Osteocyte (in vitro differentiated cells): ENCODE measurements around the gene LUZP2. TPM values are rescaled to one million over a fixed set of nuclear protein-coding genes. Genes with fewer than 3 reads are reported as not detected.

ENCODE experiments used
- DNase-seq: peaks from one replicate; pipeline ENCODE4 v3.0.0; 2021; ENCODE audit warnings: mixed read lengths; ENCODE audit not compliant: unreplicated experiment; ENCODE audit errors: extremely low spot score
- H3K27ac Mint-ChIP-seq: one replicate; pipeline ENCODE4 v1.8.0; 2021; ENCODE audit warnings: mild to moderate bottlenecking, mixed read lengths; ENCODE audit not compliant: unreplicated experiment
- H3K27me3 Mint-ChIP-seq: one replicate; pipeline ENCODE4 v1.8.0; 2021; ENCODE audit warnings: mixed read lengths; ENCODE audit not compliant: unreplicated experiment
- H3K36me3 Mint-ChIP-seq: one replicate; pipeline ENCODE4 v1.8.0; 2021; ENCODE audit warnings: mixed read lengths; ENCODE audit not compliant: unreplicated experiment
- H3K4me1 Mint-ChIP-seq: one replicate; pipeline ENCODE4 v1.8.0; 2021; ENCODE audit warnings: mixed read lengths; ENCODE audit not compliant: unreplicated experiment
- H3K4me3 Mint-ChIP-seq: one replicate; pipeline ENCODE4 v1.8.0; 2021; ENCODE audit warnings: mild to moderate bottlenecking, moderate library complexity, mixed read lengths; ENCODE audit not compliant: unreplicated experiment
- H3K9me3 Mint-ChIP-seq: one replicate; pipeline ENCODE4 v1.8.0; 2021; ENCODE audit warnings: mixed read lengths; ENCODE audit not compliant: unreplicated experiment
- CTCF ChIP-seq: fragments of 200-600 bp; sonication (generic); IDR thresholded peaks from 2 replicates; pipeline ENCODE4 v1.5.0; 2021; ENCODE audit warnings: antibody characterized with exemption, mild to moderate bottlenecking, moderate library complexity
- total RNA-seq: library from RNA; stranded (reverse); gene quantifications from 2 replicates; pipeline ENCODE4 v1.2.1, GENCODE V29; 2021

Gene LUZP2
- total RNA-seq, 1 donor from 2014 or later: 3.5 TPM

GRCh38 chr11:24708616-24709015, 211.8 kb downstream of the LUZP2 start:
- H3K27me3 Mint-ChIP-seq: no peaks in the 10 kb centered on the region

DNA sequence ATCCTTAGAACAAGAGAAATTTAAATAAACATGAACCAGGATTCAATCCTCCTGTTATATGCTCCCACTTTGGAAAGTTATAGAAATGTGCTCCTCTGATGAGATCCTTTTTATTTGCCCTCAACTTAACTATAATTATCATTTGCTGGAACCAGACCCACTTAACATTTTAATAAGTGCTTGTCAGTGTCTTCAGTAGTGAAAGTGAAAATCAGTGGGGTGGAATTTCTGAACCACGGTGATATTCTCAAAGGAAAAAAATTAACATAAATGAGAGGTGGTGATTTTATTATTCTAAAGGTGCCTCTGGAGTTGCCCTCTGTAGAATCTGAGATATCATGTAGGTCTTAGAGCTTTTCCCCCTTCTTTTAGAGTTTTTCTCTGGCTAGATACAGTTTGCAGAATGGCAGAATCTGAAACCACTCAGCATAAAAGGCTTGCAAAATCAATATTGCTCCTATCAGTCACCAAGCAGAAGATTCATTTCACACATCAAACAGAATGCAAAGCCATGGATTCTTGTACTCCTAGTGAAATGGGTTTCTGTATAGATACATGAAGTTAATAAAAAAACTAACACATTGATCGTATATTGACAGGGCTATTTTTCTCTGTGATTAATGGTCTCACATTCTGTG, 213.2 kb downstream of the LUZP2 start:
- Mint-ChIP-seq H3K9me3 (no peaks in the 10 kb centered on the region), H3K36me3 (no peaks in the 10 kb centered on the region), H3K27me3 (no peaks in the 10 kb centered on the region), H3K27ac (no peak overlapping the region), H3K4me3 (no peak overlapping the region), H3K4me1 (peaks cover 3% of the 10 kb centered on the region)
- no peak for TF ChIP-seq CTCF
- DNase-seq: no peak

More at GRCh38 chr11:24708616-24709015, 211.8 kb downstream of the LUZP2 start:
- H3K4me3 Mint-ChIP-seq: no peak overlapping the region
- H3K9me3 Mint-ChIP-seq: no peaks in the 10 kb centered on the region
- no peak for DNase-seq
- H3K4me1 Mint-ChIP-seq: peaks cover 3% of the 10 kb centered on the region
- TF ChIP-seq CTCF: no peak
- no peaks in the 10 kb centered on the region for H3K36me3 Mint-ChIP-seq
- H3K27ac Mint-ChIP-seq: no peak overlapping the region

- no peak for DNase-seq
- Mint-ChIP-seq H3K4me3 (no peak overlapping the region), H3K36me3 (no peaks in the 10 kb centered on the region), H3K9me3 (peaks cover 5% of the 10 kb centered on the region), H3K27me3 (no peaks in the 10 kb centered on the region), H3K27ac (no peak overlapping the region), H3K4me1 (no peaks in the 10 kb centered on the region)
- no peak for TF ChIP-seq CTCF
Observed at GRCh38 chr11:24714601-24715000, 217.7 kb downstream of the LUZP2 start.

GRCh38 chr11:24716403-24716802, 219.6 kb downstream of the LUZP2 start:
- Mint-ChIP-seq H3K9me3 (peaks cover 5% of the 10 kb centered on the region), H3K4me1 (no peaks in the 10 kb centered on the region), H3K27ac (no peak overlapping the region), H3K36me3 (no peaks in the 10 kb centered on the region), H3K4me3 (no peak overlapping the region), H3K27me3 (no peaks in the 10 kb centered on the region)
- no peak for TF ChIP-seq CTCF
- DNase-seq: no peak

- H3K4me1 Mint-ChIP-seq: no peaks in the 10 kb centered on the region
- peaks cover 2% of the 10 kb centered on the region for H3K27me3 Mint-ChIP-seq
Observed at GRCh38 chr11:24723231-24723630, 226.4 kb downstream of the LUZP2 start.

More at GRCh38 chr11:24723231-24723630, 226.4 kb downstream of the LUZP2 start:
- no peak for DNase-seq
- H3K36me3 Mint-ChIP-seq: no peaks in the 10 kb centered on the region
- no peak overlapping the region for H3K4me3 Mint-ChIP-seq
- H3K9me3 Mint-ChIP-seq: no peaks in the 10 kb centered on the region
- no peak overlapping the region for H3K27ac Mint-ChIP-seq
- TF ChIP-seq CTCF: no peak
